Renal cortex interstitium (tissue), 11 donors: ENCODE data around the gene PIP5KL1. TPM values are rescaled to one million over a fixed set of nuclear protein-coding genes. Genes with fewer than 3 reads are reported as not detected.

Source experiments
- DNase-seq, 11 donors: peaks; one replicate each; pipeline ENCODE4 v3.0.0-alpha.2; 2013; ENCODE audit warnings: low read depth in 9 of 11, low spot score in 4 of 11; ENCODE audit errors: extremely low read depth in 1 of 11
- polyA plus RNA-seq, 3 donors: library from polyadenylated mRNA; unstranded; fragments of 120-200 nt; gene quantifications; one replicate each; pipeline ENCODE4 v1.2.1, GENCODE V29; 2013; ENCODE audit not compliant: insufficient read length in 3 of 3

Gene PIP5KL1
- polyA plus RNA-seq, 3 donors = 1.5 to 1.8 (median 1.7) TPM

DNA sequence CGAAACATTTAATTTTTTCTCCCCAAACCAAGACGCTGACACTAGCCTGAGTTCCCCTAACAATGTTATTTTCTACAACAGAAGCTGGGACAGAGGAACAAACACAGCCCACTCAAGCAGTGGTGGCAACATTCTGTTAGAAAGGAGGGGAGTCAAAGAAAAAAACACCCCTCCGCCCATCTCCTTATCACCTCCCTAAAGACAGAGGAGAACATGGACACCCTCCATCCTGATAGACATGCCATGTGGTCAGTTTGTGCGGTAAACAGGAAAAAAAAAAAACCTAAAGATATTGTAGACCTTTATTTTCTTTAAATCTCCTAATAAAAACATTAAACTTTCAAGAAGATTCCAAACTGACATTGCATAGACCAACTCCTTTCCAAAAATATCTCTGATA, 10.0 kb upstream of the PIP5KL1 start:
- DNase-seq = no peak

- DNase-seq = no peak
Measured at GRCh38 chr9:127938298-127938690, 7.7 kb upstream of the PIP5KL1 start.

DNA sequence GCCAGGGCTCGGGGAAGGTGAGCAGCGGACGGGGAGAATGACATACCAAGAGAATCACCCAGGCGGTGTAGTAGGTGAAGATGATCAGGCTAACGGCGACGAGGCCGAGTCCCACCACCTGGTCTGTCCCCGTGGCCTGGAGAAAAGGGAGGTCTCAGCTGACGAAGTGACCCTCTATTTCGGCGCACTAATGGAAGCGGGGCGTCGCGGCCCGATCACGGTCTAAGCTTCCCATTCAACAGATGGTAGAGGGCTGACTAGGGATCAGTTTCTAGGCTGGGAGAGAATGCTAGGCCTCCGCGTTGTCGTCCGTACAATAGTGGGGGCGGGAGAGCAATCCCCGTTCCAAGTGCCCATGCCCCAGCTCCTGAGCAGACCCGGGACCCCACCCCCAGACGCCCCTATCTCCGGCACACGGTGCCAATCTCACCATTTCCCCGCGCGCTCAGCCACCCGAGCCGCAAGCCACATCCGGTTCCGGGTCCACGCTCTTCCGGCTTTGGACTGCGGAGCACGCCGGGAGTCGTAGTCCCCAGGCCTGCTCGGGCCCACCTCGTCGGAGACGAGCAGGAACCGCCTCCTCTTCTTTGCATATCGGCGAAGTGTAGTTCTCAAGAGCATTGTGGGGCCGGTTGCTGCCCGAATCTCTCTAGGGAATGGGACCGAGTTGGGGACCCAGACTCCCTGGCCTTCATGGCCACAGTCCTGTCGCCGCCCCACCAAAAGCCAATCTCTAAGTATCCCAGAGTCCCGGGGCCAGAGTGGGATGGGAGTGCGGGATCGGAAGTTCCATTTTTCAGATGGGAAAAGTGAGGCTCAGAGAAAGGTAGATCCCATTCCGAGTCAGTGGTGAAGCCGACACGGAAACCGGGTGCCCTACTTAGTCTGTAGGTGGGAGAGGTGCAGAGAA, 7.1 kb upstream of the PIP5KL1 start, which contains the start of gene DPM2:
Gene DPM2 (minus strand): TSS at position 467 of the 910 bp plus-strand sequence. CDS start 34 bp downstream, at position 433.
- peak in 9 of 11 donors; percentile 68 to 85 (median 81) for DNase-seq

DNA sequence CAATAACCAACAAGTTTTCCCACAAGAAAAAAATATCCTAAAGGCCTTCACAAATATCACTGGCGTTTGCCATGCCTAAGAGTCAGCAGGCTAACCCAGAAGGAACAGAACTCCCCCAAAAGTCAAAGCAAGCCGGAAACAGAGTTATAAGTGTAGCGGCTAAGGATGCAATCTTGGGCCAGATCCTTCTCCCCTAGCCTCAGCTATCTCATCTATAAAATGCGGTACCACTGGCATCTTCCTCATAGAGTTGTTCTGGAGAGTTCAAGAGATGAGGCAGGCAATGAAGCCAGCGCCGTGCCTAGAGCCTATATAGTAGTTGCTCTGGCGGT, 6.4 kb upstream of the PIP5KL1 start:
- DNase-seq = no peak

DNA sequence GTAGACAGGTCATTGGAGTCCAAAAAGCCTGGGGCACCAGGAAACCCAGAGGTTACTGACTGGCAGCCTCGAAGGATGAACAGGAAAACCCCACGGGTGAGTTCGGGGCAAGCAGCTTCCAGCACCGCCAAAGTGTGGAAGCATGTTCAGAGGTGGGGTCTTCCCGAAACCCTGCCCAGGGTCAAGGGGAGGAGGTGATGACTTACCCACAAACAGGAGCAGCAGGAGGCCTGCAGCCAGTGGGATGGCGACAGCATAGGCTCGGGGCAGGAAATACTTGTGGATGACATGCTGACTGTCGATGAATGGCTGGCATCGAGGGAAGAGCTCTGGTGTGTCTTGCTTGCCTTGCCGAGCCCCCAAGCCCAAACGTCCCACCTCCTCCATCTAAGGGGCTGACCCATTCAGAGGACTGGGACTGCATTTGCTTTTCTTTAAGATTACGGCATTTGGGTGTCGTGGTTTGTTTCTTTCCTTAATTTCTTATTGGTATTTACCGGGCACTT, 5.8 kb upstream of the PIP5KL1 start:
- no peak for DNase-seq

DNA sequence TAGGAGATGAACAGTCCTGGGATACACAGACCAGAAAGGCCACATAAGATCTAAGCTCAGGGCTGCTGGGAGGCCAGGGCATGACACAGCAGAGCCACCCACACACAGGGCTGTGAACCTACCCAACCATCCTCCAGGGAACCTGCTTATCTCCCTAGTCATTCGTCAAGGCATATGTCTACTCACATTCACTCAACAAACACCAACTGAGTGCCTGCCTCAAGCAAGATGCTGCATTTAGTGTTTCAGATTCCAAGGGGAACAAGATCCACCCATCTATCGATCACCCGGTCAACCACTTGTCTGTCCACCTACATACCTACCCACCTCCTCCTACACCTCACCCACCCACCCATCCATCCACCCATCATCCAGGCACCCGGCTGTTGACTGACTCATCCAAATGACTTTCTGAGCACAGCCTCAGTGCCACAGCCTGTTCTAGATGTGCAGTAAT, 5.2 kb upstream of the PIP5KL1 start:
- DNase-seq = no peak

DNA sequence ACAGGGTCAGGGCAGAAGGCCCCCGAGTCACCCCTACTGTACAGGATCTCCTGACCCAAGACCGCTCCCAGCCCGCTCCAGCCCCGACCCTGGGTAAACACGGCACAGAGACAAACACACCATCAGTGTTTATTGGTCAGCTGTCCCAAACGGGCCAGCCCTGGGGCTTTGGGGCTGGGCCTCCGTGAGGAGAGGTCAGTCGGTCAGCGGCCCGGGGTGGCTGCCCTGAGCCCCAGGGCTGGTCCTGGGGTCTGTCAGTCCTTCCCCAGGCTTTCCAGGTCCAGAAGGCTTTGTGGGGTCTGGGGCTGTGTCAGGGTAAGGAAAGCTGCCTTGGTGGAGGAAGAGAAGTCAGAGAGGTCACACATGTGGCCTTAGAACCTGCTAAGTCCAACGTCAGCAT, 4.4 kb upstream of the PIP5KL1 start:
- DNase-seq = no peak

DNA sequence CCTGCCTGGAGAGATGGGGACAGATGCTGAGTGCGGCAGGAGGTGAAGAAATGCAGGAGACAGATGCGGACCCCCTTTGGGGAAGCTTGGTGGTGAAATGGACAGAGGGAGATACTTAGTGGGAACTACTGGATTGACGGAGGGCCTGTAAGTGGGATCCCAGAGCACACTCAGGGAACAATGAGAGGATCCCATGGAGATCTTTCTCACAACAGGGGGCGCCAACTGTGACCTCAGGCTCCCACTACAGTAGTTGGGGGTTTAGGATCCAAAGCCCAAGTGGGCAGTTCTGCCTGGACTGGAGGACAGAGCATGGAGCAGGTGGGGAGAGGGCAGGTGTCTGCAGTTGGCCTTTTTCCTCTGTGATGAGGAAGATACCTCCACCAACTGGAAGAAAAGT, 3.7 kb upstream of the PIP5KL1 start:
- no peak for DNase-seq

GRCh38 chr9:127931092-127931881, 710 bp upstream of the PIP5KL1 start:
- no peak for DNase-seq

DNA sequence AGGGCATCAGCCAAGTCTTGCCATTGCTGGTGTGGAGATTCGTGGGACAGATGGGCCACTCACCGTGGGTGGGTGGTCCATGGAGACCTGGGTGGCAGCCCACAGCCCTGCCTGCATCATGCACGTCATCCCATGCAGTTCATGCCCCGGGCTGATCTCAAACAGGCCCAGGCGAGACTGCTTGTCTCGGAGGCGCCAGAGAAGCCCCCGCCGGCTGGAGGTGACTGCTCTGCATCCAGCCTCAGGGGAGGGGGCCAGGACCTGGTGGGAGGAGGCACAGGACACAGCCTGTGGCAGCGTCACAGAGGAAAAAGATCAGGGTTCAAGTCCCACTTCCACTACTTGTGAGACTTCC, 975 bp downstream of the PIP5KL1 start:
- no peak for DNase-seq

DNA sequence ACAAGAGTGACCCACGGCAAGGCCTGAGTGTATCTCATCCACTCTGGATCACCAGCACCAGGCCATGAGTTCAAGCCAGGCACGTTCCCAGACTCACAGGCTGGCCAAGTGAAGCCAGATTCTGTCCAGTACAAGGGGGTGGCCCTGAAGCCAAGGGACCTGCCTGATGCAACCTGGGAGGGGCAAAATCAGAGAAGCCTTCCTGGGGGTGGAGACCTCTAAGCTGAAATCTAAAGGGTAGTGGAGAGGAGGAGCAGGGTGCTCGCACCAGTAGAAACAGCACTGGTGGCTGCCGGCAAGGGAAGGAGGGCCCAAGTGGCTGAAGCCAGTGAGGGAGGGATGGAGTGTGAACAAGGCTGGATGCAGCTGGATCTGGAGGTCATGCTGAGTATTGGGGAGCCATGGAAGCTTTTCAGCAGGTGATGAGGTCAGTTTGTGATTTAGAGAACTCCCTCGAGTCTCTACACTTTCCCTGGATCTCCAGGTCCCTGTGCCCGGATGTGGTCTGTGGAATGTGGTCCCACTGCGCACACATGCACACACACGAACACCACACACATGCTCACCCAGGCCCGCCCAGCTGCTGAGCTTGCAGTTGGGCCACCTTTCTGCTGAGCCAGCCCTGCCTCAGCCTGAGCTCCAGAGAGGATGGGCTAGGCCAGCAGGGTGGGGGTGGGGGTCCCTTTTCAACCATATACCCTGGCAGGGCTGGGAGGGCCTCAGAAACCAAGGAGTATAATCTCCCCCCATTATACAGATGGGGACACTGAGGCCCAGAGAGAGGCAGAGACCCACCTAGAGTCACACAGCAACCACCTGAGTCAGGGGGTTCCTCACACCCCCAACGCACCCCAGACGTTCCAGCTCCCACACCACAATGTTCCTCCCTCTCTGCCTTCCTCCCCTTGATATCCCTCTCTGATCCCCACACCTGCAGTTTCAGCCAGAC, 1.6 kb downstream of the PIP5KL1 start:
- no peak for DNase-seq

DNA sequence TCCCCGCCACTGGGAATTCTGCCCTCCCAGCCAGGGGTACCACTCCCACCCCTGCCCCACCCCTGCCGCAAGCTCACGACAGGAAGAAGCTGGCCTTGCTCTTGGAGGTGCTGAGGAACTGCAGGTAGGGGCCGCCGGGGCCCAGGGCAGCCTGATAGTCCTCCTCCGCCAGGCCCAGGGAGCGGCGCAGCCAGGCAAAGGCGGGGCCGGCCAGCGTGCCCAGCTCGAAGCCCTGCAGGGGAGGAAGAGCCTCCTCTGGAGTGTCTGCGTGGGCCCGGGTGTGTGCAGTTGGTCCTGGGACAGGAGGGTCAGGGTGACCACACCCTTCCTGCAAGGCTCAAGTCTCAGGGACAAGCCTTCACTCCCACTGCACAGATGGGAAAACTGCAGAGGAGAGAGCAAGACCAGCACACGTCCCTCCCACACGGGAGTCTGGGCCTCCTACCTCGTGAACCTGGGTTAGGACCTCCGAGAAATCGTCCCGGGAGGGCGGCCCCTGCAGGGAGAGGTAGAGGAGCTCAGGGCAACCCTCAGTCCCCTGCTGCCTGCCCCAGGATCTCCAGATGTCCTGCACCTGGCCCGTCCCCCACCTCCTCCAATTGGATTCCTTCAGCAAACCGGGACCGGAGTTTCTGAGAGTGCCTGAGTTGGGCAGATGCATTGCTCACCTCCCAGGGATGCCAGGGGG, 2.4 kb downstream of the PIP5KL1 start:
- DNase-seq = no peak

- no peak for DNase-seq
Measured at GRCh38 chr9:127927201-127927987, 3.2 kb downstream of the PIP5KL1 start.

DNA sequence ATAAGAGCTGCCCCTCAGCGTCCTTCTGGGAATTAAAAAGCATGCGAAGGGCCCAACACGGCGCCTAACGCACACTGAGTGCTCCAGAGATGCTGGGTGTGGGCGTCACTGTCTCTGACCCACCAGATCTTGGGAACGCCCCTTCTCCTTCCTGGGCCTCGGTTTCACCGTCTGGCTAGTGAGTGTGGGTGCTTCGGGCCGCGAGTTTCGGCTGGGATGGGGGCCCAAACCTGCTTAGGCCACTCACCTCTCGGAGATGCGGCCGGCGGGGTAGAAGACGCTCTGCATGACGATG, 3.7 kb downstream of the PIP5KL1 start:
- DNase-seq = no peak

GRCh38 chr9:127925959-127926905, 4.3 kb downstream of the PIP5KL1 start:
- DNase-seq = no peak

GRCh38 chr9:127924736-127925444, 5.7 kb downstream of the PIP5KL1 start:
- DNase-seq = no peak
